ENCODE measurements around the gene GRM4.
"Not testable (repeated sequence)": the region's sequence is repeated elsewhere in the genome, so short reads cannot be mapped to it uniquely, and the experiment has no call there.

The GRM4 gene

DNA sequence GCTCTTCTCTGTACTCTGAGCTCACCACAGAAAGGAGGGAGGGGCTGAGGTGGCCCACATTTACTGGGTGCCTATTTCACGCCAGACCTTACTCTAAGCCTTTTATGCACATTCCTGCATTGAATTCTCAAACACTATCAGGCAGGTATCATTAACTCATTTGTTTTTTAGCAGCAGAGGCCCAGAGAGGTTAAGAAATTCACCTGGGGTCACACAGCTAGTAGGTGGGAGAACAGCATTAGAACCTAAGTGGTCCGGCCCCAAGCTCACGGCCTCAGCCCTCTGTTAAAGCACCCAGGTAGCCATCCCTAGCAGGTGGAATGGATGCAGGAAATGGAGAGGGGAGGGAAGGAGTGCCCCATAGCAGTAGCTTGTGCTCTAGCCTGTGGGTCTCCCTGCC lies 84.5 kb downstream of the GRM4 start:
- DNase-seq (ENCODE audit: low read depth): no peak

- no peak for DNase-seq (ENCODE audit: low read depth)
These were observed 86.0 kb downstream of the GRM4 start for GRCh38 chr6:34059914-34060313.

DNA sequence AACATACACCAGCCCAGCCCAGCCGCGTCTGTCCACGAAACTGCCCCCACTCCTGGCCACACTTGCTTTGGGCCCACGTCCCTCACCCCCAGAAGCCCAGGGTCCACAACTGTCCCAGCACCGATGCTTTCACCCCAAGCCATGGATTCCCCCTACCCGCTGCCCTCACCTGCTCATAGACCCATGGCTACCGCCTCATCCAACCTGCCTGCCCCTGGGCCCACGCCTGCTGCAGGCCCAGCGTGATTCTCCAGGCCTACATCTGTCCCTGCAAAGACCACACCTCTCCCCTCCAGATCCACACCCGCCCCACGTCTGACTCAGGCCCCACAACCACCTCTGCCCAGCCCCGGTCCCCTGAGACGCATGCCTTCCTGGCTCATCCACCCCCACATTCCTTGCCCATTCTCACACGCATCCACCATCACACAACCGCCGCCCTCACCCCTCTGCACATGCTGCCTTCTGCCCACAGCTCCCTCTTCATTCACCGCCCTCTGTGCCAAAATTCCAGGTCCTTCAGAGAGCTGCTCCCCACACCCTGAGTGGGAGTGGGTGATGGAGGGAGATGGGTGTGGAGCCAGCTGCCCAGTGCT lies 86.7 kb downstream of the GRM4 start:
- no peak for DNase-seq (ENCODE audit: low read depth)

- DNase-seq (ENCODE audit: low read depth): no peak
These were observed 88.1 kb downstream of the GRM4 start for GRCh38 chr6:34057790-34058189.

DNA sequence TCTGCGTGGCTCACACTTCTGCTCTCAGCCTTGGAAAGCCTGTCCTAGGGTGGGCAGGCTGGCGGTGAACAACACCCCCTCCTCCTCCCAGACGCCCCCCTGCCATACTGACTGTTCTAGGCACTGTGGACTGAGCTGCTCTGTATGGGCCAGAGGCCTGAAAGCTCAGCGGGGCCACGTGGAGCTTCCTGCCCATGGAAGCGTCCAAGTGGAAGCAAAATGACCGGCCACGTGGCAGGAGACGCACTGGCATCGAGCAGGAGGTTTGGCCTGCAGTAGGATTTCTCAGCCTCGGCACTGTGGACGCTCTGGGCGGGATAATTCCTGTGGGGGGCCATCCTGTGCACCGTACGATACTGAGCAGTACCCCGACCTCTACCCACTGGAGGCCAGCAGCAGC lies 88.7 kb downstream of the GRM4 start:
- DNase-seq (ENCODE audit: low read depth): no peak

- peak; percentile 79 for DNase-seq (ENCODE audit: low read depth)
These were observed 89.4 kb downstream of the GRM4 start for GRCh38 chr6:34056305-34057108.

DNA sequence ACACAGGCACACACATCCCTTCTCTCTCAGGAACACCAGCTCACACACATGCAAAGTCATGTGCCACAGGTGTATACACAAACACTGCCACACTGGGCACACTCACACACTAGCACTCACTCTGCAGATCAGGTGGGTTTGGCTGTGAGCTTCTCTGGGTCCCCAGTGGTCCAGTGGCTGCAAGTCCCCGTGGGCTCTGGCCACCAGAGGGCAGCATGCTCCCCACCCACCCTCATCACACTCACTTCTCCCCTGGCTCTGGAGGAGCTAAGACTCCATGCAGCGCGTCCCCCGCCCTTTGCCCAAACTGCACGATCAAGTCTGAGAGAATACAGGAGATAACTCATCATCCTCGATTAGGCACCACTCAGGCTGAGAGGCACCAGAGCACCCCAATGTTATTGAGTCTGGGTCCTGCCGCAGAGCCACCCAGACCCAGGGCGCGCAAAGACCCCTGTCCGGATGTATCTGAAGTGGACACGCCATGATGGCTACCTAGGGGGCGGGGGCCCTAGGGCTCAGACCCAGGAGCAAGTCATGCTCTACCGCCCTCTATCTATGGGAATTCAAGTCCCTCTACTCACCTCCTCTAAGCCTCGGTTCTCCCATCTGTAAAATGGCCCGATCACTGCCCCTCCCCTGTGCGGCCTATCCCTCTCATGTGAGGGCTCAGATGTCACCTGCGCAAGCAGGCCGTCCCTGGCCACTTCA lies 90.5 kb downstream of the GRM4 start:
- DNase-seq (ENCODE audit: low read depth): peak; percentile 55

GRCh38 chr6:34053721-34054120 lies 92.2 kb downstream of the GRM4 start:
- DNase-seq (ENCODE audit: low read depth): no peak

GRCh38 chr6:34052918-34053608 lies 92.8 kb downstream of the GRM4 start:
- no peak for DNase-seq (ENCODE audit: low read depth)

DNA sequence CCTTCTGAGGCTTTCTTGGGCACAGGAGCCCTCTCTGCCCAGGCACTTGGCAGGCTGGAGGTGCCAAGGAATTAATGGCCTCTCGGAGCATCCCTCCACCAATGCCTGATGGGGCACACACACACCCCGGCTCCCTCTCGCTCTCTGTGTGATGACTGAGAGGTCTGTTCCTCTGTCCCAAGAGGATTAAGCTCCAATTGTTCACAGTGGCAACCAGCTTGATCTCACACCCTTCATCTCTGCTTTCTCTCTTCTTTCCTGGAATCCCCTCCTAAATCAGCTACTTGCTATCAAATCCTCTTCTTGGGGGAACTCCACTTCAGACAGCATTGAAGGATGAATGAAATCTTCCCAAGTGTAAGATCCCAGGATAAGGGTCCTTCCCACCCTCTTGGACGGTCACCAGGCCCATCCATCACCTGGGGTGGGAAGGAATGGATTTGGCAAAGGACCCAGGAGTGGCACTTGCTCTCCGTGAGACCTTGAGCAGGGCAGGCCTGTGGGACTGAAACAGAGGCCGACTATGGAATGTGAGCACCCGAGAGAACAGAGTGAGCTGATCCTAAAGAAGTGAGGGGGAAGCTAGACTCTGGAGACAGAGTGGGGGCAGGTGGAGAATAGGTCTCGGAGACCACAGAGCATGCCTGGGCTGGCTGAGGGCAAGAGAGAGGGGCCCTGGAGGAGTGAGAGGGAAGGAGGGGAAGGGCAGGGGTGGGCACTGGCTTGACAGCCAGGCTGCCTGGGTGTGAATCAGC lies 93.6 kb downstream of the GRM4 start:
- DNase-seq (ENCODE audit: low read depth): no peak

- DNase-seq (ENCODE audit: low read depth): no peak
These were observed 94.5 kb downstream of the GRM4 start for GRCh38 chr6:34051331-34051919.

GRCh38 chr6:34050691-34051090 lies 95.2 kb downstream of the GRM4 start:
- no peak for DNase-seq (ENCODE audit: low read depth)

GRCh38 chr6:34049395-34050342 lies 96.2 kb downstream of the GRM4 start:
- DNase-seq (ENCODE audit: low read depth): no peak

GRCh38 chr6:34047913-34048867 lies 97.7 kb downstream of the GRM4 start:
- DNase-seq (ENCODE audit: low read depth): no peak

DNA sequence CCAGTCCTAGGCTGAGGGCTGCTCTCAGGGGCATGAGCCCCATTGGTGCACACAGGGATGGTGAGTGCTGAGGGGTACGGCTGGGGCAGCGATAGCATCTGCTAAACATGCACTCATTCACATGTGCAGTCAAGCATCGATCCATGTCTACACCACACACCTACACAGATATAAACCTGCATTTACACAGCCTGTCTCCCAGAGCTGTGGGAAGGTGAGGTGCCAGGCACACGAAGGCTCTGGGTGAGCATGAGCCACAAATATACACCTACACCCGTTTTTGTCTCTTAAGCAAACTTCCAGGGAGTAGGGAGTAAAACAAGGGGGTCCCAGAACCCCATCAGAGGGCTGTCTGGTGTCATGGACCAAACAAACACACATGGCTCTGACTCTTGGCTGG lies 99.3 kb downstream of the GRM4 start:
- DNase-seq (ENCODE audit: low read depth): no peak

GRCh38 chr6:34045771-34046170 lies 100.1 kb downstream of the GRM4 start:
- DNase-seq (ENCODE audit: low read depth): no peak

- no peak for DNase-seq (ENCODE audit: low read depth)
These were observed 100.8 kb downstream of the GRM4 start for GRCh38 chr6:34044945-34045595.

DNA sequence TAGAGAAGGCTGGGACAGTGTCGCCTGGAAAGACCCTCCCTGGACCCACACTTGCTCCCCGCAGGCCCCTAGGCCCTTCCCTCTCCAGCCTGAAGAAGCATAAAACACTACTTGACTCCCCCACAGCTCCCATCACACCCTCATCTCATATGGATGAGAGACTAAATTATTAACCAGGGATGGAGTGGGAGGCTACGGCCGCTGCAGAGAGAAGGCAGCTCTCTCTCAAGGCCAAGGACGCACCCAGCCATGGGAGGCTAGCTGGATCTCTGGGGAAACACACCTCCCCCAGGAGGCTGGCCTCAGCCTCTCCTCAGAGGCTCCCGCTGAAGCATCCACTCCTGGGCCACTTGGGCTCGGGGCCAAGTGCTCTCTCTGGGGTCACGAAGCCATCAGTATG lies 102.5 kb downstream of the GRM4 start:
- DNase-seq (ENCODE audit: low read depth): no peak

DNA sequence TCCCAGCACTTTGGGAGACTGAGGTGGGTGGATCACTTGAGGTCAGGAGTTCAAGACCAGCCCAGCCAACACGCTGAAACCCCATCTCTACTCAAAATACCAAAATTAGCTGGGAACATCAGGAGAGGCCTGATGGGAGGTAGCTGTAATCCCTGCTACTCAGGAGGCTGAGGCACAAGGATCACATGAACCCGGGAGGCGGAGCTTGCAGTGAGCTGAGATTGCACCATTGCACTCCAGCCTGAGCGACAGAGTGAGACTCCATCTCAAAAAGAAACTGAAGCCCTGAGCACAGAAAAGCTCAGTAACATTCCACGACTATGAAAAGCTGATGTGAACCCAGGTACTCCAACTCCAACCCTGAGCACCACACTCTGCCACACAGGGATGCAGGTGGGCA lies 103.9 kb downstream of the GRM4 start:
- DNase-seq (ENCODE audit: low read depth): not testable (repeated sequence)

All from iris pigment epithelial cell (primary cell).